K562 (cell line): ENCODE measurements around the gene XKR7. TPM values are rescaled to one million over a fixed set of nuclear protein-coding genes. Genes with fewer than 3 reads are reported as not detected.

Experiments
- AFF1 ChIP-seq, 2 experiments: fragments of 450-650 bp; IDR thresholded peaks; 2 replicates each; pipeline ENCODE4 v1.6.1; 2018; ENCODE audit warnings: mild to moderate bottlenecking in 2 of 2, low read depth in 1 of 2; ENCODE audit not compliant: partially characterized antibody in 2 of 2
- AFF4 ChIP-seq: sonication (generic); formaldehyde crosslinking; IDR thresholded peaks from 2 replicates; pipeline ENCODE4 v1.8.0; 2023; ENCODE audit warnings: mild to moderate bottlenecking, missing genetic modification reagents
- E4F1 ChIP-seq: fragments of 250-450 bp; sonication (Bioruptor Pico); IDR thresholded peaks from 2 replicates; pipeline ENCODE4 v1.5.0; 2021; ENCODE audit warnings: mild to moderate bottlenecking, borderline replicate concordance
- FOSL1 ChIP-seq: fragments of 200-800 bp; sonication (Bioruptor generic); conservative IDR thresholded peaks from 2 replicates; pipeline ENCODE4 v1.6.1; 2016; ENCODE audit warnings: missing genetic modification characterization, missing compliant biosample characterization
- HDGF ChIP-seq: fragments of 450-650 bp; IDR thresholded peaks from 2 replicates; pipeline ENCODE4 v1.6.1; 2016
- HSF4 ChIP-seq: fragments of 250-450 bp; sonication (Bioruptor Pico); IDR thresholded peaks from 2 replicates; pipeline ENCODE4 v2.1.2; 2022; ENCODE audit warnings: mild to moderate bottlenecking, moderate library complexity, borderline replicate concordance
- LARP7 ChIP-seq: fragments of 450-650 bp; IDR thresholded peaks from 2 replicates; pipeline ENCODE4 v1.6.1; 2016
- NR1H2 ChIP-seq: sonication (generic); formaldehyde crosslinking; IDR thresholded peaks from 2 replicates; pipeline ENCODE4 v1.4.0; 2020; ENCODE audit warnings: mild to moderate bottlenecking, missing genetic modification reagents
- SOX6 ChIP-seq: fragments of 450-650 bp; IDR thresholded peaks from 2 replicates; pipeline ENCODE4 v1.6.1; 2014; ENCODE audit warnings: mild to moderate bottlenecking
- SRSF9 ChIP-seq: fragments of 200-400 bp; formaldehyde crosslinking; IDR thresholded peaks from 2 replicates; pipeline ENCODE4 v1.6.1; 2017; ENCODE audit warnings: low read depth, low read length, borderline replicate concordance
- ZNF197 ChIP-seq: fragments of 200-800 bp; sonication (Bioruptor generic); IDR thresholded peaks from 2 replicates; pipeline ENCODE4 v1.6.1; 2016; ENCODE audit warnings: low read depth, missing genetic modification characterization, missing compliant biosample characterization
- ZNF445 ChIP-seq: fragments of 250-450 bp; sonication (Bioruptor Pico); IDR thresholded peaks from 2 replicates; pipeline ENCODE4 v1.4.0; 2020; ENCODE audit warnings: low read depth, mild to moderate bottlenecking, moderate library complexity
- polyA plus RNA-seq, 8 experiments: library from polyadenylated mRNA; depleted of rRNA in 4 of 8; stranded (reverse) in 5 of 8; unstranded in 3 of 8; fragments of >200 nt; fragmentation: Nextera tagmentation in 2 of 8; fragmentation: Illumina TruSeq in 1 of 8; extraction: Ambion mirVana in 2 of 8; extraction: Trizol in 1 of 8; gene quantifications; 2 replicates each; pipeline versions ENCODE4 v1.2.1 to v1.2.3, GENCODE V29; 2011 to 2014; ENCODE audit warnings: inconsistent platforms in 1 of 8, missing spikeins in 1 of 8
- total RNA-seq, 7 experiments: library from RNA; depleted of rRNA in 6 of 7; stranded (reverse); fragments of >200 nt in 6 of 7; fragmentation: Illumina TruSeq in 2 of 7; extraction: Trizol in 2 of 7; gene quantifications; 2 replicates each; pipeline versions ENCODE4 v1.2.1 to v1.2.3, GENCODE V29; 2011 to 2021; ENCODE audit warnings: low replicate concordance in 1 of 7
- TF ChIP-seq, protein P1 (sequence below): fragments of 200-800 bp; sonication (Bioruptor generic); IDR thresholded peaks from 2 replicates; pipeline ENCODE4 v1.6.1; 2017; ENCODE audit warnings: missing genetic modification characterization, missing compliant biosample characterization

Gene XKR7
- total and polyA plus RNA-seq, 9 of the 15 experiments (the other 6 are each of a cell fraction or from before 2014, with no cell fraction given), result 0.02 TPM; not detected in 8

- TF ChIP-seq E4F1, result no peak
- TF ChIP-seq, protein P1, sequence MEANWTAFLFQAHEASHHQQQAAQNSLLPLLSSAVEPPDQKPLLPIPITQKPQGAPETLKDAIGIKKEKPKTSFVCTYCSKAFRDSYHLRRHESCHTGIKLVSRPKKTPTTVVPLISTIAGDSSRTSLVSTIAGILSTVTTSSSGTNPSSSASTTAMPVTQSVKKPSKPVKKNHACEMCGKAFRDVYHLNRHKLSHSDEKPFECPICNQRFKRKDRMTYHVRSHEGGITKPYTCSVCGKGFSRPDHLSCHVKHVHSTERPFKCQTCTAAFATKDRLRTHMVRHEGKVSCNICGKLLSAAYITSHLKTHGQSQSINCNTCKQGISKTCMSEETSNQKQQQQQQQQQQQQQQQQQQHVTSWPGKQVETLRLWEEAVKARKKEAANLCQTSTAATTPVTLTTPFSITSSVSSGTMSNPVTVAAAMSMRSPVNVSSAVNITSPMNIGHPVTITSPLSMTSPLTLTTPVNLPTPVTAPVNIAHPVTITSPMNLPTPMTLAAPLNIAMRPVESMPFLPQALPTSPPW (CRISPR knock-in tag), result peak; percentile 31; the same call in 1 of the 2 replicates
- 0 out of 2 replicates have a peak, but pooled peaks have one; percentile 9 for TF ChIP-seq SOX6
- TF ChIP-seq NR1H2, result no peak
- TF ChIP-seq LARP7, result no peak
- peak; percentile 5; the same call in 1 of the 2 replicates for TF ChIP-seq FOSL1 (tag)
- no peak for TF ChIP-seq HSF4 (CRISPR knock-in tag)
- no peak for TF ChIP-seq ZNF445 (CRISPR knock-in tag)
- peak; percentile 66; the same call in 1 of the 2 replicates for TF ChIP-seq ZNF197
- TF ChIP-seq SRSF9, result no peak
- TF ChIP-seq AFF4, result no peak
- no peak for TF ChIP-seq AFF1 (IDR thresholded peaks at IDR 0.05; ENCODE audit: low read depth in 1 of 2, partially characterized antibody in 2 of 2)
- no peak for TF ChIP-seq HDGF
Observed at GRCh38 chr20:32036716-32037485, 69.0 kb downstream of the XKR7 start (continued).
